Body of pancreas (tissue), 4 donors: ENCODE results near the gene C1orf35.

Source experiments
- POLR2A ChIP-seq, 3 donors: fragments of 450-650 bp; IDR thresholded peaks; one replicate each; pipeline ENCODE4 v1.6.1; 2016; ENCODE audit warnings: antibody characterized with exemption in 3 of 3, mild to moderate bottlenecking in 2 of 3
- TF ChIP-seq, protein P1 (sequence below), 7 experiments: fragments of 450-650 bp in 4 of 7; fragments of 200-600 bp in 3 of 7; sonication (generic) in 3 of 7; IDR thresholded peaks; one replicate each; pipeline ENCODE4 v1.5.1; 2016 to 2019; ENCODE audit warnings: antibody characterized with exemption in 7 of 7

DNA sequence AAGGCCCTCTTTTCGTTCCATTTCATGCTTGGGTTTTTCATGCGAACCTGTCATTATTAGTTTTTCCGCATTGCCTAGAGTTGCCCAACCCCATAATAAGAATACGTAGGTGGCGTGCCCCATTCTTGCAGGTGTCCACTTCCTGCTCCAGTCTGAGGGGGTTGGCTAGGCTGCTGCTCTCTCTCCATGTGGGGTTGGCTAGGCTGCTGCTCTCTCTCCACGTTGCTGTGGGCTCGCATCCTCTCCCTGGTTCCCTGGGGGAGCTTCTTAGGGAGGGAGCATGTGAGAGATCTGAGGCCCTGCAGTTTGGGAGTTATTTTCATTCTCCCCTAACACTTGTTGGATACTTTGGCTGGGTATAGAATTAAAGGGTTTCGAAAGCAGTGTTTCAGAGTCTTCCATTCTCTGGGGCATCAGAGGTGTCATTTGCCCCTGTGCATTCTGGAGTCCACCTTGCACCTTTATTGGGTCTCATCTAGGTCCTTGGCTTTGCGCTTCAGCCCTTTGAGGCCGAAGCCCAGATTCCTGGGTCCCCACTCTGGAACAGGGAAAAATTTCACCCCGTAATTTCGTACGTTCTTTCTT, 8.6 kb downstream of the C1orf35 start:
- TF ChIP-seq, protein P1, sequence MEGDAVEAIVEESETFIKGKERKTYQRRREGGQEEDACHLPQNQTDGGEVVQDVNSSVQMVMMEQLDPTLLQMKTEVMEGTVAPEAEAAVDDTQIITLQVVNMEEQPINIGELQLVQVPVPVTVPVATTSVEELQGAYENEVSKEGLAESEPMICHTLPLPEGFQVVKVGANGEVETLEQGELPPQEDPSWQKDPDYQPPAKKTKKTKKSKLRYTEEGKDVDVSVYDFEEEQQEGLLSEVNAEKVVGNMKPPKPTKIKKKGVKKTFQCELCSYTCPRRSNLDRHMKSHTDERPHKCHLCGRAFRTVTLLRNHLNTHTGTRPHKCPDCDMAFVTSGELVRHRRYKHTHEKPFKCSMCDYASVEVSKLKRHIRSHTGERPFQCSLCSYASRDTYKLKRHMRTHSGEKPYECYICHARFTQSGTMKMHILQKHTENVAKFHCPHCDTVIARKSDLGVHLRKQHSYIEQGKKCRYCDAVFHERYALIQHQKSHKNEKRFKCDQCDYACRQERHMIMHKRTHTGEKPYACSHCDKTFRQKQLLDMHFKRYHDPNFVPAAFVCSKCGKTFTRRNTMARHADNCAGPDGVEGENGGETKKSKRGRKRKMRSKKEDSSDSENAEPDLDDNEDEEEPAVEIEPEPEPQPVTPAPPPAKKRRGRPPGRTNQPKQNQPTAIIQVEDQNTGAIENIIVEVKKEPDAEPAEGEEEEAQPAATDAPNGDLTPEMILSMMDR (IDR thresholded peaks at IDR 0.05) = no peak
- TF ChIP-seq POLR2A (IDR thresholded peaks at IDR 0.05) = no peak
